ENCODE results near the gene DRC1.

DNA sequence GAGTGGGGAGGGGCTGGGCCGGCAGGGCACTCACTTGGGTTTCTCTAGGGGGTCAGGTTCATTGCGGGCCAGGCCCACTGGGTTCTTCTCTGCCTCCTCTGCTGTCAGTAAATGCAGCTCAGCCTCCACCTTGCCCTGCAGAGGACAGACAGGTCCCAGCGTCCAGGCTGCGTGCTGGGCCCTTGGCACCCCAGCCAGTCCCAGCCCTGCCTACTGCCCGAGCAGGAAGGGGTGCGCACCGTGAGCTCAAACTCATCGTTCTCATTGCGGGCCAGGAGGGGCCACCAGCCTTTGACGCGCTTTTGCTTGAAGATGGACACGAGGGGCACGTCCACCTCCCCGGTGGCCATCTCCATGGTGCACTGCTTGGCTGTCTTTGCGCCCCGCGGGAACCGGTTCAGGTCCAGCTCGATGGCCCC, 58.9 kb downstream of the DRC1 start:
- TF ChIP-seq, protein P1, sequence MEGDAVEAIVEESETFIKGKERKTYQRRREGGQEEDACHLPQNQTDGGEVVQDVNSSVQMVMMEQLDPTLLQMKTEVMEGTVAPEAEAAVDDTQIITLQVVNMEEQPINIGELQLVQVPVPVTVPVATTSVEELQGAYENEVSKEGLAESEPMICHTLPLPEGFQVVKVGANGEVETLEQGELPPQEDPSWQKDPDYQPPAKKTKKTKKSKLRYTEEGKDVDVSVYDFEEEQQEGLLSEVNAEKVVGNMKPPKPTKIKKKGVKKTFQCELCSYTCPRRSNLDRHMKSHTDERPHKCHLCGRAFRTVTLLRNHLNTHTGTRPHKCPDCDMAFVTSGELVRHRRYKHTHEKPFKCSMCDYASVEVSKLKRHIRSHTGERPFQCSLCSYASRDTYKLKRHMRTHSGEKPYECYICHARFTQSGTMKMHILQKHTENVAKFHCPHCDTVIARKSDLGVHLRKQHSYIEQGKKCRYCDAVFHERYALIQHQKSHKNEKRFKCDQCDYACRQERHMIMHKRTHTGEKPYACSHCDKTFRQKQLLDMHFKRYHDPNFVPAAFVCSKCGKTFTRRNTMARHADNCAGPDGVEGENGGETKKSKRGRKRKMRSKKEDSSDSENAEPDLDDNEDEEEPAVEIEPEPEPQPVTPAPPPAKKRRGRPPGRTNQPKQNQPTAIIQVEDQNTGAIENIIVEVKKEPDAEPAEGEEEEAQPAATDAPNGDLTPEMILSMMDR (IDR thresholded peaks at IDR 0.05; ENCODE audit: low read length) = no peak
- TF ChIP-seq EZH2 (optimal IDR thresholded peaks at IDR 0.05; ENCODE audit: low read depth, low read length) = no peak
